GM21515 (cell line): Measurements from ENCODE around the gene MRPS11.
"Not testable (repeated sequence)": the region's sequence is repeated elsewhere in the genome, so short reads cannot be mapped to it uniquely, and the experiment has no call there.

ENCODE experiments used
- ATAC-seq: cut with Tn5 transposase; IDR thresholded peaks from one replicate; pipeline ENCODE4 v1.9.1; 2021; ENCODE audit not compliant: unreplicated experiment

MRPS11 gene

GRCh38 chr15:88467073-88467934, at the start of gene MRPS11, which contains the start of gene MRPL46:
MRPS11 (plus strand) TSS chr15:88467708; CDS start chr15:88467718, 10 bp downstream.
MRPL46 (minus strand) TSS chr15:88467388; CDS start chr15:88467377, 11 bp downstream.
- peak; percentile 86 for ATAC-seq

GRCh38 chr15:88419830-88420229, 47.7 kb upstream of the MRPS11 start:
- no peak for ATAC-seq

- no peak for ATAC-seq
These were observed 44.2 kb upstream of the MRPS11 start for GRCh38 chr15:88423331-88423730.

- ATAC-seq: no peak
These were observed 41.2 kb upstream of the MRPS11 start for GRCh38 chr15:88426304-88426703.

GRCh38 chr15:88428053-88428452, 39.5 kb upstream of the MRPS11 start:
- no peak for ATAC-seq

GRCh38 chr15:88428805-88429605, 38.5 kb upstream of the MRPS11 start:
- no peak for ATAC-seq

- no peak for ATAC-seq
These were observed 37.5 kb upstream of the MRPS11 start for GRCh38 chr15:88430051-88430450.

GRCh38 chr15:88431441-88431840, 36.1 kb upstream of the MRPS11 start:
- ATAC-seq: no peak

GRCh38 chr15:88433046-88433685, 34.3 kb upstream of the MRPS11 start:
- ATAC-seq: no peak

- ATAC-seq: not testable (repeated sequence)
These were observed 33.4 kb upstream of the MRPS11 start for GRCh38 chr15:88434106-88434505.

GRCh38 chr15:88438181-88438580, 29.3 kb upstream of the MRPS11 start:
- ATAC-seq: no peak

GRCh38 chr15:88440021-88440420, 27.5 kb upstream of the MRPS11 start:
- ATAC-seq: no peak

- ATAC-seq: no peak
These were observed 26.3 kb upstream of the MRPS11 start for GRCh38 chr15:88441076-88441730.

GRCh38 chr15:88447206-88447605, 20.3 kb upstream of the MRPS11 start:
- ATAC-seq: no peak

- ATAC-seq: no peak
These were observed 19.8 kb upstream of the MRPS11 start for GRCh38 chr15:88447741-88448140.

GRCh38 chr15:88448991-88449461, 18.5 kb upstream of the MRPS11 start:
- ATAC-seq: no peak

GRCh38 chr15:88449581-88449980, 17.9 kb upstream of the MRPS11 start:
- ATAC-seq: no peak

GRCh38 chr15:88450125-88450798, 17.2 kb upstream of the MRPS11 start:
- ATAC-seq: no peak

- no peak for ATAC-seq
These were observed 13.9 kb upstream of the MRPS11 start for GRCh38 chr15:88453651-88454050.

GRCh38 chr15:88454236-88454635, 13.3 kb upstream of the MRPS11 start:
- ATAC-seq: no peak
